GM23338 (cell line): Measurements from ENCODE around the gene EIF2S3. TPM values are rescaled to one million over a fixed set of nuclear protein-coding genes. Genes with fewer than 3 reads are reported as not detected.
"Not testable (repeated sequence)": the region's sequence is repeated elsewhere in the genome, so short reads cannot be mapped to it uniquely, and the experiment has no call there.

ENCODE experiments used
- ATAC-seq: fragments of 200-7000 bp; cut with Tn5 transposase; 3 replicates; pipeline ENCODE4 v1.9.1; 2020
- DNase-seq: peaks from one replicate; pipeline ENCODE4 v3.0.0-alpha.2; 2015; ENCODE audit warnings: low spot score
- H2AFZ ChIP-seq: fragments of 200-600 bp; sonication (generic); 2 replicates; pipeline ENCODE4 v1.8.0; 2016; ENCODE audit warnings: antibody characterized with exemption, mild to moderate bottlenecking, moderate library complexity
- H3F3A ChIP-seq: fragments of 200-600 bp; sonication (generic); replicated peaks from 2 replicates; pipeline ENCODE4 v1.8.0; 2017; ENCODE audit warnings: antibody characterized with exemption, mixed run types, low read depth
- H3K27ac ChIP-seq: fragments of 200-600 bp; sonication (generic); 2 replicates; pipeline ENCODE4 v1.6.1; 2016; ENCODE audit warnings: low read depth
- H3K27me3 ChIP-seq: fragments of 200-600 bp; sonication (generic); 2 replicates; pipeline ENCODE4 v1.8.0; 2016; ENCODE audit warnings: mild to moderate bottlenecking, mixed run types, moderate library complexity; ENCODE audit not compliant: insufficient read depth
- H3K36me3 ChIP-seq: fragments of 200-600 bp; sonication (generic); 2 replicates; pipeline ENCODE4 v1.8.0; 2016; ENCODE audit warnings: mild to moderate bottlenecking; ENCODE audit not compliant: insufficient read depth
- H3K4me1 ChIP-seq: fragments of 200-600 bp; sonication (generic); 2 replicates; pipeline ENCODE4 v1.8.0; 2016; ENCODE audit warnings: mild to moderate bottlenecking, moderate library complexity; ENCODE audit not compliant: insufficient read depth
- H3K4me2 ChIP-seq: fragments of 200-600 bp; sonication (generic); 2 replicates; pipeline ENCODE4 v1.7.1; 2017; ENCODE audit warnings: mixed run types
- H3K4me3 ChIP-seq: fragments of 200-600 bp; sonication (generic); 2 replicates; pipeline ENCODE4 v1.6.1; 2016; ENCODE audit warnings: mixed run types
- H3K79me2 ChIP-seq: fragments of 200-600 bp; sonication (generic); replicated peaks from 2 replicates; pipeline ENCODE4 v1.8.0; 2017; ENCODE audit warnings: mild to moderate bottlenecking; ENCODE audit not compliant: insufficient read depth
- H3K9me2 ChIP-seq: fragments of 200-600 bp; sonication (generic); 2 replicates; pipeline ENCODE4 v1.8.0; 2017; ENCODE audit not compliant: insufficient read depth
- H4K20me1 ChIP-seq: fragments of 200-600 bp; sonication (generic); replicated peaks from 2 replicates; pipeline ENCODE4 v1.8.0; 2017; ENCODE audit warnings: mild to moderate bottlenecking; ENCODE audit not compliant: insufficient read depth
- H3K27ac Mint-ChIP-seq: 2 replicates; pipeline ENCODE4 v1.8.0; 2020; ENCODE audit warnings: inconsistent platforms, mild to moderate bottlenecking, moderate library complexity, mixed read lengths
- H3K27me3 Mint-ChIP-seq: 3 replicates; pipeline ENCODE4 v1.8.0; 2022; ENCODE audit warnings: low read depth, mild to moderate bottlenecking, moderate library complexity, mixed read lengths, inconsistent platforms; ENCODE audit not compliant: insufficient read depth, poor library complexity
- H3K36me3 Mint-ChIP-seq: 3 replicates; pipeline ENCODE4 v1.8.0; 2021; ENCODE audit warnings: low read depth, mild to moderate bottlenecking, inconsistent platforms, moderate library complexity, mixed read lengths
- H3K4me1 Mint-ChIP-seq: 3 replicates; pipeline ENCODE4 v1.8.0; 2020; ENCODE audit warnings: mild to moderate bottlenecking, inconsistent platforms, mixed read lengths
- H3K4me3 Mint-ChIP-seq: 3 replicates; pipeline ENCODE4 v1.8.0; 2021; ENCODE audit warnings: moderate library complexity, mild to moderate bottlenecking, inconsistent platforms, mixed read lengths
- H3K9me3 Mint-ChIP-seq: 3 replicates; pipeline ENCODE4 v1.8.0; 2020; ENCODE audit warnings: moderate library complexity, mild to moderate bottlenecking, inconsistent platforms, mixed read lengths
- CREB1 ChIP-seq: fragments of 250-450 bp; sonication (Bioruptor Pico); IDR thresholded peaks from 2 replicates; pipeline ENCODE4 v1.5.0; 2020; ENCODE audit warnings: low read depth, mild to moderate bottlenecking, moderate library complexity
- EZH2phosphoT487 ChIP-seq: fragments of 200-600 bp; sonication (generic); IDR thresholded peaks from one replicate; pipeline ENCODE4 v1.8.1; 2018; ENCODE audit warnings: antibody characterized with exemption; ENCODE audit not compliant: unreplicated experiment
- JUNB ChIP-seq: IDR thresholded peaks from one replicate; pipeline ENCODE4 v1.6.1; 2016; ENCODE audit warnings: antibody characterized with exemption; ENCODE audit not compliant: unreplicated experiment
- POLR2AphosphoS5 ChIP-seq: IDR thresholded peaks from 2 replicates; pipeline ENCODE4 v1.6.1; 2016; ENCODE audit warnings: antibody characterized with exemption, low read depth
- ZNF114 ChIP-seq: fragments of 250-450 bp; sonication (Bioruptor Pico); IDR thresholded peaks from 2 replicates; pipeline ENCODE4 v1.5.0; 2020; ENCODE audit warnings: mild to moderate bottlenecking, moderate library complexity
- ZNF331 ChIP-seq: fragments of 250-450 bp; sonication (Bioruptor Pico); IDR thresholded peaks from 2 replicates; pipeline ENCODE4 v1.5.0; 2020; ENCODE audit warnings: low read depth, mild to moderate bottlenecking, moderate library complexity
- polyA plus RNA-seq: library from polyadenylated mRNA; unstranded; fragments of >200 nt; fragmentation: Nextera tagmentation; extraction: Ambion mirVana; gene quantifications from 2 replicates; pipeline ENCODE4 v1.2.1, GENCODE V29; 2016
- total RNA-seq: library from RNA; depleted of rRNA; stranded (reverse); fragments of >200 nt; shearing (Covaris generic); gene quantifications from 2 replicates; pipeline ENCODE4 v1.2.3, GENCODE V29; 2014
- TF ChIP-seq, protein P1 (sequence below): IDR thresholded peaks from one replicate; pipeline ENCODE4 v1.6.1; 2018; ENCODE audit warnings: antibody characterized with exemption; ENCODE audit not compliant: unreplicated experiment
- TF ChIP-seq, protein P2 (sequence below): IDR thresholded peaks from 2 replicates; pipeline ENCODE4 v1.6.1; 2016; ENCODE audit warnings: antibody characterized with exemption

EIF2S3 gene
- total and polyA plus RNA-seq, 2 experiments from 2014 or later, result 90.5 to 323 TPM

DNA sequence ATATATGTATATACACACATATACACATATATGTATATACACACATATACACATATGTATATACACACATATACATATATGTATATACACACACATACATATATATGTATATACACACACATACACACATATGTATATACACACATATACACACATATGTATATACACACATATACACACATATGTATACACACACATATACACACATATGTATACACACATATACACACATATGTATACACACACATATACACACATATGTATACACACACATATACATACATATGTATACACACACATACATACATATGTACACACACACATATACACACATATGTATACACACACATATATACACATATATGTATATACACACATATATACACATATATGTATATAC lies 8.7 kb upstream of the EIF2S3 start:
- not testable (repeated sequence) for DNase-seq, H3K4me1 ChIP-seq, H3F3A ChIP-seq, H3K27me3 Mint-ChIP-seq, H3K9me2 ChIP-seq, H3K27me3 ChIP-seq, H3K27ac Mint-ChIP-seq, ATAC-seq, H3K4me2 ChIP-seq, H3K27ac ChIP-seq, H2AFZ ChIP-seq, H4K20me1 ChIP-seq, H3K79me2 ChIP-seq, H3K36me3 ChIP-seq, H3K4me3 ChIP-seq, H3K36me3 Mint-ChIP-seq, H3K9me3 Mint-ChIP-seq, H3K4me1 Mint-ChIP-seq, H3K4me3 Mint-ChIP-seq

DNA sequence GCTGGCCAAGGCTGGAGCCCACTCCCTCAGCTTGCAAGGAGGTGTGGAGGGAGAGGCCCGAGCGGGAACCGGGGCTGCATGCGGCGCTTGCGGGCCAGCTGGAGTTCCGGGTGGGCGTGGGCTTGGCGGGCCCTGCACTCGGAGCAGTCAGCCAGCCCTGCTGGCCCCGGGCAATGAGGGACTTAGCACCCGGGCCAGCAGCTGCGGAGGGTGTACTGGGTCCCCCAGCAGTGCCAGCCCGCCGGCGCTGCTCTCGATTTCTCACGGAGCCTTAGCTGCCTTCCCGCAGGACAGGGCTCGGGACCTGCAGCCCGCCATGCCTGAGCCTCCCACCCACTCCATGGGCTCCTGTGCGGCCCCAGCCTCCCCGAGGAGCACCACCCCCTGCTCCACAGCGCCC lies 5.1 kb upstream of the EIF2S3 start:
- H3K4me3 Mint-ChIP-seq, H3K4me1 Mint-ChIP-seq, H3K27ac ChIP-seq, H3K9me2 ChIP-seq, H2AFZ ChIP-seq, H3K4me2 ChIP-seq, H3K79me2 ChIP-seq, H3K27me3 Mint-ChIP-seq, H3K36me3 Mint-ChIP-seq, H3K9me3 Mint-ChIP-seq, H4K20me1 ChIP-seq, H3K4me3 ChIP-seq, DNase-seq, H3K27me3 ChIP-seq, H3K4me1 ChIP-seq, H3K27ac Mint-ChIP-seq, H3F3A ChIP-seq, H3K36me3 ChIP-seq, ATAC-seq: not testable (repeated sequence)

DNA sequence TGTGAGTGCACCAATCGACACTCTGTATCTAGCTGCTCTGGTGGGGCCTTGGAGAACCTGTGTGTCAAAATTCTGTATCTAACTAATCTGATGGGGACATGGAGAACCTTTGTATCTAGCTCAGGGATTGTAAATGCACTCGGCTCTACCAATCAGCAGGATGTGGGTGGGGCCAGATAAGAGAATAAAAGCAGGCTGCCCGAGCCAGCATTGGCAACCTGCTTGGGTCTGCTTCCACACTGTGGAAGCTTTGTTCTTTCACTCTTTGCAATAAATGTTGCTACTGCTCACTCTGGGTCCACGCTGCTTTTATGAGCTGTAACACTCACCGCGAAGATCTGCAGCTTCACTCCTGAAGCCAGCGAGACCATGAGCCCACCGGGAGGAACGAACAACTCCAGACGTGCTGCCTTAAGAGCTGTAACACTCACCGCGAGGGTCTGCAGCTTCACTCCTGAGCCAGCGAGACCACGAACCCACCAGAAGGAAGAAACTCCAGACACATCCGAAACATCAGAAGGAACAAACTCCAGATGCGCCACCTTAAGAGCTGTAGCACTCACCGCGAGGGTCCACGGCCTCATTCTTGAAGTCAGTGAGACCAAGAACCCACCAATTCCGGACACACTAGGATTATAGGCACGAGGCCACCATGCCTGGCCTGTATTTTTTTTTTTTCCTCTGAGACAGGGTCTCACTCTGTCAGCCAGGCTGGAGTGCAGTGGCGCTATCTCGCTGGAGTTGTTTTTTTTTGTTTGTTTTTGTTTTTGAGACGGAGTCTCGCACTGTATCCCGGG lies 4.0 kb upstream of the EIF2S3 start:
- not testable (repeated sequence) for H3K36me3 Mint-ChIP-seq, H3K4me3 ChIP-seq, H3K4me3 Mint-ChIP-seq, H3K27ac ChIP-seq, ATAC-seq, H3K27me3 ChIP-seq, H3K4me1 Mint-ChIP-seq, H3F3A ChIP-seq, H3K9me3 Mint-ChIP-seq, H3K79me2 ChIP-seq, H3K27me3 Mint-ChIP-seq, H3K4me2 ChIP-seq, H3K36me3 ChIP-seq, H2AFZ ChIP-seq, H3K4me1 ChIP-seq, DNase-seq, H4K20me1 ChIP-seq, H3K9me2 ChIP-seq
- H3K27ac Mint-ChIP-seq, result 0 out of 2 replicates have a peak overlapping the region, but pooled peaks have one; percentile 50

DNA sequence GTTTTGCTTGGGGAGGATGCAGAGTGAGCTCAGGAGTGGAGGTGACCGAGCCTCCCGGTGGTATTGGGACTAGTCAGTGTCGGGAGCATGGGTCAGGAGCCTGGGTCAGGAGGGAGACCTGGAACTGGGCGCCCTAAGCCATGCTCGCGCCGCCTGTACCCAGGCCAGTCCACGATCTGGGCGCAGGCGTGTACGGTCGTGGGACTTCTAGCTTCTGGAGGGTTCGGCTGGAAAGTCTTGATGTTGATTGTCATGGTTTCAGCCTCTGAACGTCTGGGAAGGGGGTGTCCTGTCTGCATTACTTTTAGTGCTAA lies 244 bp downstream of the EIF2S3 start:
- Histone ChIP-seq H4K20me1 (no peaks in the 10 kb centered on the region), H3K4me1 (peaks cover 2% of the 10 kb centered on the region; the same call in 1 of the 2 replicates), H3K4me3 (no peak overlapping the region), H3K79me2 (peaks cover 13% of the 10 kb centered on the region), H3K27me3 (no peaks in the 10 kb centered on the region), H3K9me2 (no peaks in the 10 kb centered on the region), H3K36me3 (peaks cover 25% of the 10 kb centered on the region), H3K4me2 (no peak overlapping the region), H3K27ac (no peak overlapping the region; the same call in none of the 2 replicates), H3F3A (no peaks in the 10 kb centered on the region; the same call in 1 of the 2 replicates), H2AFZ (no peak overlapping the region)
- Mint-ChIP-seq H3K4me3 (no peak overlapping the region), H3K27me3 (peaks cover 4% of the 10 kb centered on the region), H3K36me3 (peaks cover 25% of the 10 kb centered on the region; the same call in 2 of the 3 replicates), H3K9me3 (no peaks in the 10 kb centered on the region; the same call in 2 of the 3 replicates), H3K4me1 (peaks cover 2% of the 10 kb centered on the region; the same call in 2 of the 3 replicates), H3K27ac (peak overlapping the region; percentile 100)
- ATAC-seq, result peak; percentile 29
- DNase-seq, result no peak
- TF ChIP-seq POLR2AphosphoS5 (no peak), ZNF331 (CRISPR knock-in tag) (no peak), ZNF114 (no peak), JUNB (no peak), CREB1 (CRISPR knock-in tag) (no peak), EZH2phosphoT487 (no peak)
- TF ChIP-seq, protein P1, sequence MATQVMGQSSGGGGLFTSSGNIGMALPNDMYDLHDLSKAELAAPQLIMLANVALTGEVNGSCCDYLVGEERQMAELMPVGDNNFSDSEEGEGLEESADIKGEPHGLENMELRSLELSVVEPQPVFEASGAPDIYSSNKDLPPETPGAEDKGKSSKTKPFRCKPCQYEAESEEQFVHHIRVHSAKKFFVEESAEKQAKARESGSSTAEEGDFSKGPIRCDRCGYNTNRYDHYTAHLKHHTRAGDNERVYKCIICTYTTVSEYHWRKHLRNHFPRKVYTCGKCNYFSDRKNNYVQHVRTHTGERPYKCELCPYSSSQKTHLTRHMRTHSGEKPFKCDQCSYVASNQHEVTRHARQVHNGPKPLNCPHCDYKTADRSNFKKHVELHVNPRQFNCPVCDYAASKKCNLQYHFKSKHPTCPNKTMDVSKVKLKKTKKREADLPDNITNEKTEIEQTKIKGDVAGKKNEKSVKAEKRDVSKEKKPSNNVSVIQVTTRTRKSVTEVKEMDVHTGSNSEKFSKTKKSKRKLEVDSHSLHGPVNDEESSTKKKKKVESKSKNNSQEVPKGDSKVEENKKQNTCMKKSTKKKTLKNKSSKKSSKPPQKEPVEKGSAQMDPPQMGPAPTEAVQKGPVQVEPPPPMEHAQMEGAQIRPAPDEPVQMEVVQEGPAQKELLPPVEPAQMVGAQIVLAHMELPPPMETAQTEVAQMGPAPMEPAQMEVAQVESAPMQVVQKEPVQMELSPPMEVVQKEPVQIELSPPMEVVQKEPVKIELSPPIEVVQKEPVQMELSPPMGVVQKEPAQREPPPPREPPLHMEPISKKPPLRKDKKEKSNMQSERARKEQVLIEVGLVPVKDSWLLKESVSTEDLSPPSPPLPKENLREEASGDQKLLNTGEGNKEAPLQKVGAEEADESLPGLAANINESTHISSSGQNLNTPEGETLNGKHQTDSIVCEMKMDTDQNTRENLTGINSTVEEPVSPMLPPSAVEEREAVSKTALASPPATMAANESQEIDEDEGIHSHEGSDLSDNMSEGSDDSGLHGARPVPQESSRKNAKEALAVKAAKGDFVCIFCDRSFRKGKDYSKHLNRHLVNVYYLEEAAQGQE, result no peak
- TF ChIP-seq, protein P2, sequence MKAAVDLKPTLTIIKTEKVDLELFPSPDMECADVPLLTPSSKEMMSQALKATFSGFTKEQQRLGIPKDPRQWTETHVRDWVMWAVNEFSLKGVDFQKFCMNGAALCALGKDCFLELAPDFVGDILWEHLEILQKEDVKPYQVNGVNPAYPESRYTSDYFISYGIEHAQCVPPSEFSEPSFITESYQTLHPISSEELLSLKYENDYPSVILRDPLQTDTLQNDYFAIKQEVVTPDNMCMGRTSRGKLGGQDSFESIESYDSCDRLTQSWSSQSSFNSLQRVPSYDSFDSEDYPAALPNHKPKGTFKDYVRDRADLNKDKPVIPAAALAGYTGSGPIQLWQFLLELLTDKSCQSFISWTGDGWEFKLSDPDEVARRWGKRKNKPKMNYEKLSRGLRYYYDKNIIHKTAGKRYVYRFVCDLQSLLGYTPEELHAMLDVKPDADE, result no peak
